ENCODE data around the gene ATXN1.
"Not testable (repeated sequence)": the region's sequence is repeated elsewhere in the genome, so short reads cannot be mapped to it uniquely, and the experiment has no call there.

The ATXN1 gene

DNA sequence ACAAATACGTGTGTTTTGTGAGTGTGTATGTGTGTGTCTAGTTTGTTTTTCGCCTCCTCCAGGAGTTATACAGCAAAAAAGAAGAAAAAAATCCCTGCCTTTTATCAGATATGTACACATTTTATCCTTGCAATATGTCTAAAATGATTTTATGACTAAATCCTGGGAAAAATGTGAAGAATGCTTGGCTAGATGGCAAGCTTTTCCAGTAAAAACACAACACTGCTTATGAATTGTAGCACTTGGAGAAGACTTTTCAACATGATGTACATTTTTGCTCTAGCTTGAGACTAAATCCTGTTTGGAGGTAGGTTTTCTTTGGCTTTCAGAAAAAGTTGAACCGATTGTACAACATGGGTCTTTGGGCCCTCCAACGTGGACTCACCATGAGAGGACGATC lies 362.7 kb downstream of the ATXN1 start:
- no peak for DNase-seq

- DNase-seq: no peak
Observed at GRCh38 chr6:16397623-16398022, 363.6 kb downstream of the ATXN1 start.

DNA sequence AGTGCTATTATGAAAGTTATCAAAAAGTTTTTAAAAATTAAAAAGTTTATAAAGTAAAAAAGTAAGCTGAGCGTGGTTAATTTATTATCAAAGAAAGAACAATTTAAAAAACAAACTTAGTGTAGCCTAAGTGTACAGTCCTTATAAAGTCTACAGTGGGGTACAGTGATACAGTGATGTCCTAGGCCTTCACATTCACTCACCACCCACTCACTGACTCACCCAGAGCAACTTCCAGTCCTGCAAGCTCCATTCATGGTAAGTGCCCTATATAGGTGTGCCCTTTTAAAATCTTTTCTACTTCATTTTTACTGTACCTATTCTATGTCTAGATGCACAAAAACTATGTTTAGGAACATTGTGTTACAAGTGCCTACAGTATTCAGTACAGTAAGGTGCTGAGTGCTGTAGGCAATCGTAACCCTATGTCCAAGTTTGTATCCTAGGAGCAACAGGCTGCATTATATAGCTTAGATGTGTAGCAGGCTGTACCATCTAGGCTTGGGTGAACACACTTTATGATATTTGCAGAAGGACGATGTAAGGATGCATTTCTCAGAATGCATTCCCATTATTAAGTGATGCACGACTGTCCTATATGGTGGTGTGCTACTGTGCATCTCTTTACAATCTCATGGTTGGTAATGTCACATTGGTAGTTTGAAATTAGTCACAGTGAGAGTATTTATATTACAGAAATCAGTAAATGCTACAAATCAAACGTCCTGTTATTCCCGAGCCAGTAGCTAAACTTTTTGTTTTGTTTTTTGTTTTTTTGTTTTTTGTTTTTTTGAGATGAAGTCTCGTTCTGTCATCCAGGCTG lies 364.6 kb downstream of the ATXN1 start:
- DNase-seq: no peak

GRCh38 chr6:16394632-16395031 lies 366.6 kb downstream of the ATXN1 start:
- DNase-seq: no peak

DNA sequence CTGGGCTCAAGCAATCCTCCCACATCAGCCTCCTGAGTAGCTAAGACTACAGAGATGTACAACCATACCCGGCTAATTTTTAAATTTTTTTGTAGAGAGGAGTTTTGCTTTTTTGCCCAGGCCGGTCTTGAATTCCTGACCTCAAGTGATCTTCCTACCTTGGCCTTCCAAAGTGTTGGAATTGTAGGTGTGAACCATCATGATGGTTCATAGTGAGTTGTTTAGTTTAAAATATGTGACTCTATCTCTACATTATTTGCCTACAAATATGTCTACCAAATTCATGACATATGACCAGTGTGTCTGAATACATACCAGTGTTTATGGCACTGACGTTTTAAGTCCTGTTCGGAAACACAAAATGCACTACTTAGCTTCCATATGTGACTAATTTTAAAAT lies 367.9 kb downstream of the ATXN1 start:
- no peak for DNase-seq

DNA sequence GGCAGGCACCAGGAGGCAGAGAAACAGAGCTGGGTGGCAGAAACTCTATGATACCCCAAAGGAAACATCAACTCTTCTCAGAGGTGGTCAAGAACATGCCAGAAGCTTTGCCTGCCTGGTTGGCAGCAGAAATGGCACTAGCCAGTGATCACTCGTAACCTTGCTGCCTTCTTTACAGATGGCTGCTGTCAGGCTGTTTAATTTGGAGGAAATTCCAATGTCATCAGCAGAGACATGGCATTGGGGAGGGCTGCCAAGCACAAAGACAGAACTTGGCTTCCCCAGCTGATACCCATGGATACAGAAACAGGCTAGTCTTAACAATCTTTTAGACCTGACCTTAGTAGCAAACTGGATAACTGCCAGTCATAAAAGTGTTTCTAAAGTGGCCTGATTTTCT lies 369.2 kb downstream of the ATXN1 start:
- no peak for DNase-seq

DNA sequence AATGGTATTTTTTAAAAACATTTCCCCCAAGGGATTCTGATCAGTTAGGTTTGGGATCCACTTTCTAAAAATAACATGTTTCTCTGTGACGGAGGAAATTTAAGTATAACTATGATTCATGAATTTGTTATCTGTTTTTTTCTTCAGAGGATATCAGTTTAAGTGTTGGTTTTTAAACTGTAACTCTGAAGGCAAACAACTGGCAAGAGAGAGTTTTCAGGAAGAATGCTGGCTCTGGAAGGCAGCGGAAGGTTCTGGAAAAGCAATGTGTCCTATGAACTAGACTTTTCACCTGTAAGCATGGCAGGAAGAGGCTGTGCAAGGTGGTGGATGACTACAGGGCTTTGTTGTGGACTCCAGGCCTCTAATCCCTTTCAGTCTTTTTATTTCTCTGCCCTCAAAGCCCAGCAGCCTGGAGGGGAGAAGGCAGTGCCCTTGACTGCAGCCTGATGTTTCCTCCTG lies 369.8 kb downstream of the ATXN1 start:
- DNase-seq: no peak

- DNase-seq: not testable (repeated sequence)
Observed at GRCh38 chr6:16390909-16391450, 370.3 kb downstream of the ATXN1 start.

- DNase-seq: no peak
Observed at GRCh38 chr6:16389642-16390041, 371.6 kb downstream of the ATXN1 start.

DNA sequence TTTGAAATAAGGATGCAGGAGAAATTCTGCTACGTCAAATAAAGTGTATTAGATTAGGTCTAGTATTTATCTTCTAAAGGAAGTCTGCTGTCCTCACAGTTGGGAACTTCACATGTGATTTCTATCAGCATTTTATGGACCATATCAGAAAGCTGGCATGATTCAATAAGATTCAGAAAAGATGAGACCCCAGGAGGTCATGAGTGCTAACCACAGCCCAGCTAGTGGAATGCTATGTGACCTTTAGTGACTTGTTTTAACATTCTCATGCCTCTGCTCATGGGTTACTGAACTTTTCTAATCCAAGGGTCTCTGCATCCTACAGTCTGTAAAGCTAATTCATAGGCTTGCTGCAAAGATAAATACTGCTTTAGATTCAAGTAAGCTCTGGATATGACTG lies 372.8 kb downstream of the ATXN1 start:
- no peak for DNase-seq

DNA sequence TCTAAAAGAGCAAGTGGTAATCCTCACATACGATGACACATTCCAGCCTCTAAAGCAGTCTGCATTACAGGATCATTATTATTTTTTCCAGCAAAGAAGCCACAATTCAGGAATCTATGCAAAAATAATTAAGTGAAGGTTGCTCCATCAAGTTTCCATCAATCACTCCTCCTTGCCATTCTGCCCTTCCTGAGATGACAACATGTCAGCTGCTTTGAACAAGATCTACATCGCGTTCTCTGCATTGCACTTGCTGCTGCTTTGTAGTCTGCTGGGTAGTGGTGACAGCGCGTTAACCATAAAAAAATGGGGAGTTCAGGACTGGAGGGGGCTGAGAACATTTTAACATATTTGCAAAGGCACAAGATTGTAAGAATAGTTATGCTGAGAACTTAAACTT lies 375.2 kb downstream of the ATXN1 start:
- no peak for DNase-seq

DNA sequence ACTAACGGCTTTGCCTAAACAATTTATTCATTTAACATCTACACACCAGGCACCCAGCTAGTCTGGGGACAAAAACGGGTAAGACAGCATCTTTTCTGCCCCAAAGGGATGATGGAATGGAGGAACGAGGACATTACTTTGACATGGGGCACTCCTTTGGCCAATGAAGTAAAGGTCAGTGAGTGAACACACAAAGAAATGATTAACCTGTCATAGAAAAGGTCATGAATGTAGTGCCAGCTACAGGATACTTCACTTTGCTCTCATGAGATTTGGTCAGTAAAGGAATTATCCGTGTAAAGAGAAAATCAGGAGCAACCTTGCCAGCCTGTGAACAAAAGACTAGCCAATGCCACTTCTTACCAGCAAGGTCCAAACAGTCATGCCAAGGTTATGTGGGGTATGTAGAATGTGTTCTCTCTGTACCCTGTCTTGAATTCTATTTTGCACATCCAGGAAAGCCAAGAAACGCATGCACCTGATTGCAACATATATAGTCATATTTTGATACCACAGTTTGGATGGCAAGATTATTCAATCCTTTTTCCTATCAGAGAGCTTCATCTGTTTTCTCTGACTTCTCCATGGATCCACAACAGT lies 377.6 kb downstream of the ATXN1 start:
- no peak for DNase-seq

DNA sequence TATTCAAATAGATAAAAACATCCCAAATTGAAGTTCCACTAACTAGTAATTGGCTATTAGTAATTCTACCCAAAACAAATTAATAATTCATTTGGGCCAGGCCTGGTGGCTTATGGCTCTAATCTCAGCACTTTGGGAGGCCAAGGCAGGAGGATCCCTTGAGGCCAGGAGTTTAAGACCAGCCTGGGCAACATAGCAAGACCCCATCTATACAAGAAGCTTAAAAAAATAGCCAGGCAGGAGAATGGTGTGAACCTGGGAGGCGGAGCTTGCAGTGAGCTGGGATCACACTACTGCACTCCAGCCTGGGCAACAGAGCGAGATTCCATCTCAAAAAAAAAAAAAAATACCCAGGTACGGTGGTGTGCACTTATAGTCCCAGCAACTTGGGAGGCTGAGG lies 379.3 kb downstream of the ATXN1 start:
- not testable (repeated sequence) for DNase-seq

DNA sequence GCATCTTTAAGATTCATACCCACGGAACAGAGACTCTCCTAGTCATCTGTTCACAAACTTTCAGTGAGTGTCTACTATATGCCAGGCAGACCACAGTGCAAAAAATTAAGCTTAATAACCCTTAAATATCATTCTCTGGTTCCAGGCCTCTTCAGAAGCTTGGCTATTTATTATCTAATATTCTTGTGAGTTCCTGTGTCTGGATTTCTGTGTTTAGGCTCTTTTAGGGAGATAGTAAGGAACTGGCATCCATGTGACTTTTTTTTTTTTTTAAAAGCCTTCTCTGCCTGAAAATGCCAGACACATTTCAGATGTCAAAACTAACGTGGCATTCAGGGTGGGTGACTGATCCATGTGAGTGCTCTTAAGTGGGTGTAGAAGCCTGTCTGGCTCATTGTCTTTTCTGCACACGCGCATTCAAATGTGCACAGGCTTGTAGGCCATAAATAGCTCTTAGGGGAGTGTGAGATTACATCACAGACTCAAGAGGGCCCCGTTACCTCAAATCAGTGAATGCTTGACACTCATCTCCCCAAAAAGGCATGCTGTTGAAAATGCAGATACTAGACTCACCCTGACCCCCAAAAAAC lies 380.9 kb downstream of the ATXN1 start:
- DNase-seq: no peak

DNA sequence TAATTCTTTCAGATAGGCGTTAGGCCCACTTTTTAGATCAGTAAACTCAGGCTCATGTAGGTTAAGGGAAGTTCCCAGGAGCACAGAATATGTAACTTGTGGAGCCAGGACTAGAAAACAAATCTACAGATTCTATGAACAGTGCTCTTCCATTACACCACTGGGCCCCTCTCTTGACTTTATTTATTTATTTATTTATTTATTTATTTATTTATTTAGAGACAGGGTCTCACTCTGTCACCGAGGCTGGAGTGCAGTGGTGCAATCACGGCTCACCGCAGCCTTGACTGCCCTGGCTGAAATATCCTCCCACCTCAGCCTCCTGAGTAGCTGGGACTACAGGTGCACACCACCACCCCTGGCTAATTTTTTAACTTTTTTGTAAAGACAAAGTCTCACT lies 382.9 kb downstream of the ATXN1 start:
- DNase-seq: not testable (repeated sequence)

DNA sequence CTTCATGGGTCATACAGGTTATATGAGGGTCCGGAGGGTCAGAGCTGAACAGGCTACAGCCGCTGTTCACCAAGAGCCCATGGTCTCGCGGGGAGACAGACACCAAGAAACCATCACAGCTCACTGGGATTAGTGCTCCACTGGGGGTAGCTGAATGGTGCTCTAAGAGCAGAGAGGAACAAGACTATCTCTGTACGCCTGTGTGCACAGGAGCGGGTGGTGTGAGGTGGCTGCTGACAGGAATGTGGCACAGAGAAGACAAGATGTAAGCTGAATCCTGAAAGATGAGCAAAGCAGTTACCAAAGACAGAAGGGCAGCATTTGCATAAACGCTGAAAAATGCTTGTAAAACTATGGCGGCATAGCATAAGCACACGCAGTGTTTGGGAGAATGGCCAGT lies 383.8 kb downstream of the ATXN1 start:
- no peak for DNase-seq

DNA sequence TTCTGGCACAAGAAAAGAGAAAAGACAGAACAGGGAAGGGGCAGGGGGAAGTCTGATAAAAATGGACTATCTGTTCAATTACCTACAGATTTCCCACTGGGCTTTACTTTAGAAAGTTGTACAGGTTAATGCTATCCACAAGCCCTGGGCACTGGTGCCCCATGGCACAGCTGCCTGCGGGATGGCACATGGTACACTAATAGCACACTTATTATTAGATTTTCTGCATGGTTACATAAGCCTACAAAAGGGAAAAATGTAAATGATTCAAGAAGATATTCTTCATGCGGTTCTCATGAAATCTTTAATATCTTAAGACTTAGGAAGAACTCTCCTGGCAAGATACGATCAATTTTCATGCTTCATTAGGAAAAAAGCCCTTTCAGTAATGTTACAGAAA lies 385.4 kb downstream of the ATXN1 start:
- no peak for DNase-seq

DNA sequence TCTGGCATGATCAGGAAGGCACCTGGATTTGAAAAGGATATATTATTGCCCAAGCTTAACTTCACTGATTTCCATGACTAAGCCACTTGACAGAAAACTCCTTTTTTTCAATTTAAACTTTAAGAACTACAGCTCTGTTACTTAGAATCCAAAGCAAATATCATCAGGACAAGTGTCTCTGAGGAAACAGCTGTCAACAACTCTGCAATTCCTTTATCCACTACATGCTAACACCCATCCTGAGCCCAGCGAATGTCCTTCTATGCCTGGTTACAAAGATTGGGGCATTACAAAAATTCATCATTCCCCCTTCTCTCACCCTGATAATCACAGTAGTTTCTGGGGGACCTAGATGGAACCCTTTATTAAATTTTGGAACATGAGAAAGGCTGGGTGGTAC lies 386.1 kb downstream of the ATXN1 start:
- DNase-seq: no peak

DNA sequence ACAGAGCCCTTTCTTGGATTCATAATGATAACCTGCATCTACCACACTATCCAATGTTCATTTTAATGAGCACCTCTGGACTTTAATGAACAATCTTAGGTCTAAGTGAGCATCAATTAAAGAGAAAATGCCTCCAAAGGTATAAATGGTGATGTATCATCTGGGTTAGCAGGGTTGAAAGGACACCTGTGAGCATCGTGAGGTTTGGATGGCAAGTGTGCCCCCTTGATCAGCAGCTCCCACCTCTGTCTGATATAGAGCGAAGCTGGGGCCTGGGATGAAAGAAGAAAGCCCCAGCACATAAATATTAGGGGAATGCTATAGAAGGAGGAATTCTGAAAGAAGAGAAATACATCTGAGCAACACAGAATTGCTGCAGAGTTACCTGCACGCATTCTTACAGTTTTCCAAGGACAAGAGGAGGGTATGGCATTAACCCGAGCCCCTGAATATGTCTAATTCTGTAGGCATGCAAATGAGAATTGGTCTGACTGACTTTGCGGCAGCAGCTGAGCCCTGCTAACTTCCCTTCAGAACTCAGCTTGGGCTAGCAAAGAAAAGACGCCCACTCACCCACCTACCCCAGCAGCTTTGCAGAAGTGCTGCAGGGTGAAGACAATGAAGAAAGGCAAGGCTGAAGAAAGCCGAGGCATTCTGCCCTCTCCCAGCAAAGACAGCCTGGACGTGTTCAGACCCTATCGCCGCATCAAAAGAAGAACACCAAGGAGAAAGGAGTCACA lies 386.6 kb downstream of the ATXN1 start:
- DNase-seq: no peak

DNA sequence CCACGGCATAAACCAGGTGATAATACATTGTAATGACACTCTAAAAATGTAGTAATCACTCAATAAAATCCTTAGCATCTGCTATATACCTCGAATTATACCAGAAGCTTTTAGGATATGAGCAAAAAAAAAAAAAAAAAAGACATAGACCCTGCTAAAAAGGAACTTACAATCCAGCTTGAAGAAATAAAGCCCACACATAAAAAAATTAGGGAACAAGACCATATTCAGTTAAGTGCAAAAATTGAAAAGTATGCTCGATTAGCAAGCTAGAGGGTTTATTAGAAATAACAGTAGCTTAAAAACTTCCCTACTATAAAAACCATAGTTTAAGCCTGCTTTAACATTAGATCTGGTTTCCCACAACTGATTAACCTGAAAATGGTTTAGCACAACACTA lies 387.2 kb downstream of the ATXN1 start:
- no peak for DNase-seq

GRCh38 chr6:16372029-16372776 lies 389.1 kb downstream of the ATXN1 start:
- DNase-seq: no peak

GRCh38 chr6:16371401-16371800 lies 389.9 kb downstream of the ATXN1 start:
- DNase-seq: no peak

- no peak for DNase-seq
Observed at GRCh38 chr6:16370943-16371342, 390.3 kb downstream of the ATXN1 start.

Measured in NCI-H1694 treated with DMSO at 0.1 percent for 48 hours (cell line).